Measurements from ENCODE around the gene GCLC. TPM values are rescaled to one million over a fixed set of nuclear protein-coding genes. Genes with fewer than 3 reads are reported as not detected.

The GCLC gene
- total and polyA plus RNA-seq, 9 of the 15 experiments (the other 6 are each of a cell fraction or from before 2014, with no cell fraction given): 3.9 to 20.0 (median 9.4) TPM

DNA sequence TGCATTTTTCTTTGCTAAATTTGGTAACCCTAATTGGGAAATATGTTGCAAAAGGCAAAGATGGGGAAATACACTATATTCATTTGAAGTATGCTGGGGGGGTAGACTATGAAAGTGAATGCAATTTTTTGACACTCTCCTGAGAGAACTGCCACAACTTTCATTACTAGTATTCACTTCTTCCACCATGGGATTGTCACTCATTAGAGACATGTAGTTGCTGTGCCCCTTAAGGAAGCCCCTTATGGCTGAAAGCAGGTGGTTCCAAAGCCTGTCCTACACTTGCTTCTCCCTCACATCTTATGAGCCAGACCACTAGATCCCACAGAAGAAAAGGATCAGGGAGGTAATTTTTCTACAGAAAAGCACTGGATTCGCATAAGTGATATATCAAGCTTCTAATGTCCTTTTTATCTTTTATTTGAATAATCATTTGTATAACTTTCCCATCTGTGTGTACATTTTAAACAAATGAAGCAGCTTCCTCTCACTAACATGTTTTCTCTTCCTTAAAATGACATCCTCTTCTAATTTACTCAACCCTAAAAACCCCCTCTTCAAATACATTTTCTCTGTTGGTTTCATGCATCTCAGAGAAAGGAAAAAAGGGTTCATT lies 83.8 kb downstream of the GCLC start:
- in situ Hi-C loops (cut with MboI) (no loop called here), intact Hi-C loops (cut with micrococcal nuclease) (no loop called here)
- Histone ChIP-seq H4K20me1 (replicated peaks; ENCODE audit: control insufficient read depth, insufficient read depth, low read length) (no peaks in the 10 kb centered on the region), H3K9me1 (ENCODE audit: control insufficient read depth, insufficient read depth, low read length) (no peaks in the 10 kb centered on the region), H3K27ac (ENCODE audit: extremely low read depth, low read depth, low read length) (no peak overlapping the region), H3K4me3 (no peak overlapping the region), H3K27me3 (ENCODE audit: control insufficient read depth in 2 of 2, insufficient read depth in 2 of 2, low read length in 2 of 2) (no peaks in the 10 kb centered on the region; a peak in 3 of 5 replicates), H3K9me3 (replicated peaks; ENCODE audit: control insufficient read depth, insufficient read depth, low read depth, low read length) (no peaks in the 10 kb centered on the region), H3K4me1 (replicated peaks in 1 of 2; ENCODE audit: control insufficient read depth in 2 of 2, insufficient read depth in 2 of 2, low read length in 2 of 2) (no peaks in the 10 kb centered on the region; a peak in 2 of 5 replicates), H3K4me2 (ENCODE audit: insufficient read depth, low read length) (no peak overlapping the region), H3K79me2 (ENCODE audit: control insufficient read depth, insufficient read depth, low read length) (no peaks in the 10 kb centered on the region), H3K9ac (ENCODE audit: insufficient read depth in 1 of 2, low read depth in 2 of 2, low read length in 2 of 2) (no peak overlapping the region), H3K36me3 (ENCODE audit: control insufficient read depth, insufficient read depth, low read length) (no peaks in the 10 kb centered on the region), H2AFZ (ENCODE audit: low read depth, low read length) (no peak overlapping the region)
- ATAC-seq (no peak), FAIRE-seq (no peak), DNase-seq (ENCODE audit: extremely low read depth in 1 of 4, low spot score in 3 of 4) (no peak)
- no TSS peak for BruUV-seq (replicated peaks)
- CTCF ChIA-PET (ENCODE audit: low intra/inter-chr PET ratio): no interaction called here
- POLR2A ChIA-PET: no interaction called here
- 0% methylated on average over 1 of the region's 1 CpG for WGBS (ENCODE audit: insufficient coverage, low coverage, missing lambda C conversion rate)
- TF ChIP-seq SMARCE1 (IDR thresholded peaks at IDR 0.05) (no peak), ZKSCAN8 (CRISPR knock-in tag; IDR thresholded peaks at IDR 0.05) (no peak), ZNF589 (CRISPR knock-in tag; IDR thresholded peaks at IDR 0.05; ENCODE audit: low read depth) (no peak), NR2C1 (IDR thresholded peaks at IDR 0.05) (no peak), NR2C1 (tag; IDR thresholded peaks at IDR 0.05) (no peak), HDAC3 (IDR thresholded peaks at IDR 0.05; ENCODE audit: borderline replicate concordance, partially characterized antibody) (no peak), ZNF311 (CRISPR knock-in tag; IDR thresholded peaks at IDR 0.05) (no peak), TAF1 (IDR thresholded peaks at IDR 0.05; ENCODE audit: control insufficient read depth, extremely low read depth, insufficient read depth, low read length, severe bottlenecking) (no peak), SRSF1 (IDR thresholded peaks at IDR 0.05; ENCODE audit: low read depth, low read length) (no peak), ZZZ3 (IDR thresholded peaks at IDR 0.05) (no peak)
- TF ChIP-seq, protein P1, sequence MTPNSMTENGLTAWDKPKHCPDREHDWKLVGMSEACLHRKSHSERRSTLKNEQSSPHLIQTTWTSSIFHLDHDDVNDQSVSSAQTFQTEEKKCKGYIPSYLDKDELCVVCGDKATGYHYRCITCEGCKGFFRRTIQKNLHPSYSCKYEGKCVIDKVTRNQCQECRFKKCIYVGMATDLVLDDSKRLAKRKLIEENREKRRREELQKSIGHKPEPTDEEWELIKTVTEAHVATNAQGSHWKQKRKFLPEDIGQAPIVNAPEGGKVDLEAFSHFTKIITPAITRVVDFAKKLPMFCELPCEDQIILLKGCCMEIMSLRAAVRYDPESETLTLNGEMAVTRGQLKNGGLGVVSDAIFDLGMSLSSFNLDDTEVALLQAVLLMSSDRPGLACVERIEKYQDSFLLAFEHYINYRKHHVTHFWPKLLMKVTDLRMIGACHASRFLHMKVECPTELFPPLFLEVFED (CRISPR knock-in tag; conservative IDR thresholded peaks at IDR 0.05): no peak

Measured in K562 (cell line).